DOHH2 (cell line): ENCODE measurements around the gene MDGA2.

Experiments used
- H3F3A ChIP-seq: fragments of 200-600 bp; sonication (generic), shearing (Covaris generic); 2 replicates; pipeline ENCODE4 v1.6.0; 2016; ENCODE audit warnings: antibody characterized with exemption, mild to moderate bottlenecking; ENCODE audit not compliant: control insufficient read depth, insufficient read depth
- H3K27ac ChIP-seq: fragments of 200-600 bp; sonication (generic); 2 replicates; pipeline ENCODE4 v1.5.1; 2014; ENCODE audit warnings: low read depth, mild to moderate bottlenecking, low read length, moderate library complexity
- H3K27me3 ChIP-seq: fragments of 200-600 bp; sonication (generic); 2 replicates; pipeline ENCODE4 v1.6.1; 2014; ENCODE audit warnings: mild to moderate bottlenecking, low read length, mixed read lengths; ENCODE audit not compliant: control insufficient read depth
- H3K36me3 ChIP-seq: fragments of 200-600 bp; sonication (generic); 2 replicates; pipeline ENCODE4 v1.6.1; 2014; ENCODE audit warnings: mild to moderate bottlenecking, low read length, moderate library complexity, mixed read lengths; ENCODE audit not compliant: control insufficient read depth
- H3K4me1 ChIP-seq: fragments of 200-600 bp; sonication (generic); 2 replicates; pipeline ENCODE4 v1.6.1; 2014; ENCODE audit warnings: mild to moderate bottlenecking, low read length, mixed read lengths; ENCODE audit not compliant: control insufficient read depth
- H3K4me2 ChIP-seq: fragments of 200-600 bp; sonication (generic); 2 replicates; pipeline ENCODE4 v1.6.0; 2014; ENCODE audit warnings: mild to moderate bottlenecking, low read length, moderate library complexity
- H3K4me3 ChIP-seq: fragments of 200-600 bp; sonication (generic); 2 replicates; pipeline ENCODE4 v1.5.1; 2014; ENCODE audit warnings: mild to moderate bottlenecking, low read length, mixed read lengths
- H3K79me2 ChIP-seq: fragments of 200-600 bp; sonication (generic); 2 replicates; pipeline ENCODE4 v1.6.1; 2014; ENCODE audit warnings: mild to moderate bottlenecking, low read length, mixed read lengths; ENCODE audit not compliant: control insufficient read depth
- H3K9me2 ChIP-seq: fragments of 200-600 bp; sonication (generic); replicated peaks from 2 replicates; pipeline ENCODE4 v1.6.1; 2014; ENCODE audit warnings: mild to moderate bottlenecking, low read length, mixed read lengths; ENCODE audit not compliant: control insufficient read depth
- H3K9me3 ChIP-seq: fragments of 200-600 bp; sonication (generic); 2 replicates; pipeline ENCODE4 v1.6.1; 2014; ENCODE audit warnings: antibody characterized with exemption, low read length, mixed read lengths; ENCODE audit not compliant: control insufficient read depth, insufficient read depth
- H4K20me1 ChIP-seq: fragments of 200-600 bp; sonication (generic); 2 replicates; pipeline ENCODE4 v1.6.0; 2014; ENCODE audit warnings: low read depth, mild to moderate bottlenecking, antibody characterized with exemption, low read length, moderate library complexity; ENCODE audit not compliant: control insufficient read depth, insufficient read depth
- CTCF ChIP-seq: fragments of 200-600 bp; sonication (generic); IDR thresholded peaks from one replicate; pipeline ENCODE4 v1.5.1; 2014; ENCODE audit warnings: antibody characterized with exemption, mild to moderate bottlenecking, low read depth, low read length; ENCODE audit not compliant: poor library complexity, severe bottlenecking
- EZH2phosphoT487 ChIP-seq: fragments of 200-600 bp; sonication (generic); IDR thresholded peaks from 2 replicates; pipeline ENCODE4 v1.6.1; 2017; ENCODE audit warnings: borderline replicate concordance, mild to moderate bottlenecking, antibody characterized with exemption, low read length, moderate library complexity, mixed read lengths

MDGA2 gene

GRCh38 chr14:47549886-47550285, 125.5 kb downstream of the MDGA2 start:
- Histone ChIP-seq H3K4me3 (no peak overlapping the region), H3K9me2 (no peaks in the 10 kb centered on the region), H3K79me2 (no peaks in the 10 kb centered on the region), H3K27ac (no peak overlapping the region), H3K9me3 (no peaks in the 10 kb centered on the region), H3K36me3 (no peaks in the 10 kb centered on the region), H3K27me3 (no peaks in the 10 kb centered on the region), H3K4me2 (no peak overlapping the region), H4K20me1 (no peaks in the 10 kb centered on the region), H3K4me1 (no peaks in the 10 kb centered on the region), H3F3A (no peaks in the 10 kb centered on the region)
- no peak for TF ChIP-seq CTCF

DNA sequence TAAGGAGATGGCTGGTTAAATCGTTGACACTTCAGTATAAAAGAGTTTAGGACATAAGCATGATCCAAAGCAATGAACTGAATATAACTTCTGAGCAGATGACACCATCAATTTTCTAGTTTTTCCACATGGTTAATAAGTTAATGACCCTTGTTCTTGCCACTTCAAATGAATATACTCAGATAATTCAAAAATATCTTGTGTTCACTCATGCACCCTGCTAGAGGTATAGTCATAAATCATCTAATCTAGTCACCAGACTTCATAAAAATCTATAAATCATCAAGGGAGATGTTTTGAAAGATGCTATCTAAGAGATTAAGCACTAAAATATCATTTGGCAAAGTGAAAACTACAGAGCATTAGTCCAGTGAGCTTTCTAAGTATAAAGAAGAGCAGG, 131.9 kb downstream of the MDGA2 start:
- no peak overlapping the region for H3K27ac ChIP-seq
- H3K79me2 ChIP-seq: no peaks in the 10 kb centered on the region
- no peak overlapping the region for H3K4me3 ChIP-seq
- no peaks in the 10 kb centered on the region for H3K36me3 ChIP-seq
- TF ChIP-seq EZH2phosphoT487: no peak
- TF ChIP-seq CTCF: no peak
- no peaks in the 10 kb centered on the region for H3K27me3 ChIP-seq
- no peaks in the 10 kb centered on the region for H3K9me3 ChIP-seq
- H3F3A ChIP-seq: no peaks in the 10 kb centered on the region
- H3K4me2 ChIP-seq: no peak overlapping the region
- no peaks in the 10 kb centered on the region for H4K20me1 ChIP-seq
- H3K9me2 ChIP-seq: no peaks in the 10 kb centered on the region
- H3K4me1 ChIP-seq: no peaks in the 10 kb centered on the region

- no peaks in the 10 kb centered on the region for H3K4me1 ChIP-seq
- H3K4me3 ChIP-seq: no peak overlapping the region
- no peak overlapping the region for H3K27ac ChIP-seq
- H3K9me3 ChIP-seq: no peaks in the 10 kb centered on the region
- H3K9me2 ChIP-seq: no peaks in the 10 kb centered on the region
- TF ChIP-seq EZH2phosphoT487: no peak
- TF ChIP-seq CTCF: no peak
- no peaks in the 10 kb centered on the region for H3F3A ChIP-seq
- H3K36me3 ChIP-seq: no peaks in the 10 kb centered on the region
- no peak overlapping the region for H3K4me2 ChIP-seq
- H3K79me2 ChIP-seq: no peaks in the 10 kb centered on the region
- no peaks in the 10 kb centered on the region for H3K27me3 ChIP-seq
- H4K20me1 ChIP-seq: no peaks in the 10 kb centered on the region
Measured at GRCh38 chr14:47541662-47542061, 133.7 kb downstream of the MDGA2 start.

GRCh38 chr14:47539031-47539461, 136.4 kb downstream of the MDGA2 start:
- no peaks in the 10 kb centered on the region for H3K9me2 ChIP-seq
- no peaks in the 10 kb centered on the region for H4K20me1 ChIP-seq
- no peak for TF ChIP-seq EZH2phosphoT487
- peak; percentile 55 for TF ChIP-seq CTCF
- H3K9me3 ChIP-seq: no peaks in the 10 kb centered on the region
- no peak overlapping the region for H3K27ac ChIP-seq
- no peaks in the 10 kb centered on the region for H3K36me3 ChIP-seq
- no peaks in the 10 kb centered on the region for H3K79me2 ChIP-seq
- no peaks in the 10 kb centered on the region for H3K4me1 ChIP-seq
- H3K27me3 ChIP-seq: no peaks in the 10 kb centered on the region
- no peak overlapping the region for H3K4me3 ChIP-seq
- no peak overlapping the region for H3K4me2 ChIP-seq
- no peaks in the 10 kb centered on the region for H3F3A ChIP-seq
